Memory B cell (primary cell): ENCODE data around the gene CZIB.

Experiments
- ATAC-seq: fragments of 150-1000 bp; cut with Tn5 transposase; 2 replicates; pipeline ENCODE4 v1.10.0; 2021; ENCODE audit warnings: low read depth, mild to moderate bottlenecking, moderate library complexity
- DNase-seq, 2 donors: peaks; one replicate each; pipeline ENCODE4 v3.0.0; 2022; ENCODE audit warnings: low spot score in 2 of 2
- H3K27ac Mint-ChIP-seq: one replicate; pipeline ENCODE4 v1.8.0; 2022; ENCODE audit warnings: mild to moderate bottlenecking, moderate library complexity, mixed read lengths
- H3K27me3 Mint-ChIP-seq: one replicate; pipeline ENCODE4 v1.8.0; 2022; ENCODE audit warnings: mixed read lengths
- H3K36me3 Mint-ChIP-seq: one replicate; pipeline ENCODE4 v1.8.0; 2022; ENCODE audit warnings: mild to moderate bottlenecking, mixed read lengths
- H3K4me1 Mint-ChIP-seq: one replicate; pipeline ENCODE4 v1.8.0; 2022; ENCODE audit warnings: mixed read lengths
- H3K4me3 Mint-ChIP-seq: one replicate; pipeline ENCODE4 v1.8.0; 2022; ENCODE audit warnings: mild to moderate bottlenecking, moderate library complexity, mixed read lengths
- H3K9me3 Mint-ChIP-seq: one replicate; pipeline ENCODE4 v1.8.0; 2022; ENCODE audit warnings: mixed read lengths

CZIB gene

GRCh38 chr1:53166912-53167311, 53.5 kb downstream of the CZIB start:
- Mint-ChIP-seq H3K4me1 (no peaks in the 10 kb centered on the region), H3K27me3 (peaks cover 8% of the 10 kb centered on the region), H3K9me3 (no peaks in the 10 kb centered on the region), H3K4me3 (no peak overlapping the region), H3K36me3 (no peaks in the 10 kb centered on the region), H3K27ac (no peak overlapping the region)
- DNase-seq (no peak), ATAC-seq (no peak)

- Mint-ChIP-seq H3K4me3 (no peak overlapping the region), H3K4me1 (no peaks in the 10 kb centered on the region), H3K27me3 (peaks cover 8% of the 10 kb centered on the region), H3K36me3 (no peaks in the 10 kb centered on the region), H3K27ac (no peak overlapping the region), H3K9me3 (no peaks in the 10 kb centered on the region)
- DNase-seq (no peak), ATAC-seq (no peak)
Observed at GRCh38 chr1:53166366-53166765, 54.1 kb downstream of the CZIB start.

- ATAC-seq: no peak
Observed at GRCh38 chr1:53165408-53165961, 54.9 kb downstream of the CZIB start.

More at GRCh38 chr1:53165408-53165961, 54.9 kb downstream of the CZIB start:
- Mint-ChIP-seq H3K4me1 (no peaks in the 10 kb centered on the region), H3K4me3 (no peak overlapping the region), H3K27ac (no peak overlapping the region), H3K36me3 (no peaks in the 10 kb centered on the region), H3K27me3 (peaks cover 8% of the 10 kb centered on the region), H3K9me3 (no peaks in the 10 kb centered on the region)
- DNase-seq: no peak
